HL-60 (cell line): ENCODE results near the gene PHKA2.

ENCODE experiments used
- POLR2AphosphoS5 ChIP-seq: IDR thresholded peaks from 2 replicates; pipeline ENCODE4 v1.6.1; 2012; ENCODE audit warnings: low read depth
- SPI1 ChIP-seq: IDR thresholded peaks from 2 replicates; pipeline ENCODE4 v1.6.1; 2012; ENCODE audit warnings: low read depth, mild to moderate bottlenecking, borderline replicate concordance
- TF ChIP-seq, protein P1 (sequence below): IDR thresholded peaks from 2 replicates; pipeline ENCODE4 v1.6.1; 2012; ENCODE audit warnings: low read depth; ENCODE audit not compliant: insufficient replicate concordance
- TF ChIP-seq, protein P2 (sequence below): IDR thresholded peaks from one replicate; pipeline ENCODE4 v1.5.1; 2011; ENCODE audit warnings: low read length, control low read depth, inconsistent platforms; ENCODE audit not compliant: insufficient read depth

DNA sequence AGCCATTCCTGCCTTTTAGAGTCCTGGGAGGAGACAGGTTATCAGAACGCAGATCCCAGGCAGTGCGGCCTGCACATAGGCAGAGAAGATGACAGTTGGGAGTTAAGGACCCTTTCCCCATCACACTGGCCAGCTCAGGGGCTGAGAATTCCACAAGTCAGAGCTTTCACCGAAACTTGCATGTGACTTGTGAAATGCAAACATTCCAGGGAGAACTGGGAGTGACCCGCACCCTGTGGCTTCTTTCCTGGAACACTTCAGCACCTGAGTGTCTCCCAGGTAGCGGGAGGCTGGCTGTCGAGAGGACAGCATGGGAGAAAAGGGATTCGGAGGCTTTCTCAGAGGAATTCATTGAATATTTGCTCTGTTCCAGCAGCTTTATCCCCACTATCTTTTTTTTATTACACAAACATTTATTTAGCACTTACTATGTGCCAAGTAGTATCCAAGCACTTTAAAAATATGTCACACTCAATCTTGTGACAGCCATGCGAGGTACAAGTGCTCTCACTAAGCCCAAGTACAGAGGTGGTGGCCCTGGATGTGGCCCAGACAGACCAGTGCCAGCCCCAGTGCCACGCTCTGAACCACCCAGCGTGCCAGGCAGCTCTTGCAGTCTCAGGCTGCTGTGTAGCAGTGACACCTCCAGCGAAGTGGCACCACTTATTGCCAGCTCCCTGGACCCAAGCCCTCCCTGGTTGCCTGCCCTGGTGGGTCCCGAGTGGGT is 100.5 kb downstream of the PHKA2 start:
- TF ChIP-seq, protein P1, sequence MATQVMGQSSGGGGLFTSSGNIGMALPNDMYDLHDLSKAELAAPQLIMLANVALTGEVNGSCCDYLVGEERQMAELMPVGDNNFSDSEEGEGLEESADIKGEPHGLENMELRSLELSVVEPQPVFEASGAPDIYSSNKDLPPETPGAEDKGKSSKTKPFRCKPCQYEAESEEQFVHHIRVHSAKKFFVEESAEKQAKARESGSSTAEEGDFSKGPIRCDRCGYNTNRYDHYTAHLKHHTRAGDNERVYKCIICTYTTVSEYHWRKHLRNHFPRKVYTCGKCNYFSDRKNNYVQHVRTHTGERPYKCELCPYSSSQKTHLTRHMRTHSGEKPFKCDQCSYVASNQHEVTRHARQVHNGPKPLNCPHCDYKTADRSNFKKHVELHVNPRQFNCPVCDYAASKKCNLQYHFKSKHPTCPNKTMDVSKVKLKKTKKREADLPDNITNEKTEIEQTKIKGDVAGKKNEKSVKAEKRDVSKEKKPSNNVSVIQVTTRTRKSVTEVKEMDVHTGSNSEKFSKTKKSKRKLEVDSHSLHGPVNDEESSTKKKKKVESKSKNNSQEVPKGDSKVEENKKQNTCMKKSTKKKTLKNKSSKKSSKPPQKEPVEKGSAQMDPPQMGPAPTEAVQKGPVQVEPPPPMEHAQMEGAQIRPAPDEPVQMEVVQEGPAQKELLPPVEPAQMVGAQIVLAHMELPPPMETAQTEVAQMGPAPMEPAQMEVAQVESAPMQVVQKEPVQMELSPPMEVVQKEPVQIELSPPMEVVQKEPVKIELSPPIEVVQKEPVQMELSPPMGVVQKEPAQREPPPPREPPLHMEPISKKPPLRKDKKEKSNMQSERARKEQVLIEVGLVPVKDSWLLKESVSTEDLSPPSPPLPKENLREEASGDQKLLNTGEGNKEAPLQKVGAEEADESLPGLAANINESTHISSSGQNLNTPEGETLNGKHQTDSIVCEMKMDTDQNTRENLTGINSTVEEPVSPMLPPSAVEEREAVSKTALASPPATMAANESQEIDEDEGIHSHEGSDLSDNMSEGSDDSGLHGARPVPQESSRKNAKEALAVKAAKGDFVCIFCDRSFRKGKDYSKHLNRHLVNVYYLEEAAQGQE, result no peak
- TF ChIP-seq, protein P2, sequence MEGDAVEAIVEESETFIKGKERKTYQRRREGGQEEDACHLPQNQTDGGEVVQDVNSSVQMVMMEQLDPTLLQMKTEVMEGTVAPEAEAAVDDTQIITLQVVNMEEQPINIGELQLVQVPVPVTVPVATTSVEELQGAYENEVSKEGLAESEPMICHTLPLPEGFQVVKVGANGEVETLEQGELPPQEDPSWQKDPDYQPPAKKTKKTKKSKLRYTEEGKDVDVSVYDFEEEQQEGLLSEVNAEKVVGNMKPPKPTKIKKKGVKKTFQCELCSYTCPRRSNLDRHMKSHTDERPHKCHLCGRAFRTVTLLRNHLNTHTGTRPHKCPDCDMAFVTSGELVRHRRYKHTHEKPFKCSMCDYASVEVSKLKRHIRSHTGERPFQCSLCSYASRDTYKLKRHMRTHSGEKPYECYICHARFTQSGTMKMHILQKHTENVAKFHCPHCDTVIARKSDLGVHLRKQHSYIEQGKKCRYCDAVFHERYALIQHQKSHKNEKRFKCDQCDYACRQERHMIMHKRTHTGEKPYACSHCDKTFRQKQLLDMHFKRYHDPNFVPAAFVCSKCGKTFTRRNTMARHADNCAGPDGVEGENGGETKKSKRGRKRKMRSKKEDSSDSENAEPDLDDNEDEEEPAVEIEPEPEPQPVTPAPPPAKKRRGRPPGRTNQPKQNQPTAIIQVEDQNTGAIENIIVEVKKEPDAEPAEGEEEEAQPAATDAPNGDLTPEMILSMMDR, result no peak
- TF ChIP-seq POLR2AphosphoS5 (no peak), SPI1 (no peak)
